HCT116 (cell line): Measurements from ENCODE around the gene KCNQ4. TPM values are rescaled to one million over a fixed set of nuclear protein-coding genes. Genes with fewer than 3 reads are reported as not detected.

Experiments used
- ATAC-seq: fragments of 200-7000 bp; cut with Tn5 transposase; 2 replicates; pipeline ENCODE4 v1.9.1; 2020; ENCODE audit warnings: mild to moderate bottlenecking, moderate library complexity
- BruUV-seq: library from RNA; stranded (reverse); fragments of 400-500 nt; replicated peaks from 2 replicates; lab custom pipeline; 2021; lab: Mats Ljungman, UMichigan
- CTCF ChIA-PET: fragments of 300-600 bp; sonication (Branson Sonifier 250); formaldehyde crosslinking; loops from one replicate; lab custom pipeline; 2021; ENCODE audit warnings: antibody characterized with exemption; lab: Charles Lee
- POLR2A ChIA-PET: fragments of 300-600, 350-600 bp; sonication (Branson Sonifier 250); formaldehyde crosslinking; loops from one replicate; lab custom pipeline; 2021; ENCODE audit warnings: antibody characterized with exemption; lab: Charles Lee
- RAD21 ChIA-PET, 2 experiments: fragments of 300-600 bp; sonication (Branson Sonifier 250); formaldehyde crosslinking; loops; one replicate each; lab custom pipeline; 2023; ENCODE audit warnings: low total read pairs in 2 of 2; ENCODE audit not compliant: uncharacterized antibody in 2 of 2, unreplicated experiment in 2 of 2, low non-redundant PET in 1 of 2; lab: Charles Lee
- DNase-seq: peaks from one replicate; pipeline ENCODE4 v3.0.0-alpha.2; 2010; ENCODE audit warnings: low read depth, low spot score
- H2AFZ ChIP-seq: fragments of 200-600 bp; shearing (Covaris generic), sonication (generic); 2 replicates; pipeline ENCODE4 v1.6.1; 2017; ENCODE audit warnings: low read depth, mixed run types, mixed read lengths, antibody characterized with exemption, low read length; ENCODE audit not compliant: poor library complexity, severe bottlenecking
- H3K27ac ChIP-seq: 2 replicates; pipeline ENCODE4 v1.5.1; 2012; ENCODE audit warnings: low read depth, low read length
- H3K27me3 ChIP-seq: fragments of 200-600 bp; sonication (generic); 2 replicates; pipeline ENCODE4 v1.6.1; 2016; ENCODE audit warnings: mixed run types, low read length, mixed read lengths; ENCODE audit not compliant: insufficient read depth
- H3K36me3 ChIP-seq, 2 experiments: fragments of 200-500 bp in 1 of 2; fragments of 200-600 bp in 1 of 2; sonication (Bioruptor generic) in 1 of 2; sonication (generic) in 1 of 2; 2 replicates each; pipeline versions ENCODE4 v1.5.1 to v1.6.1; 2014 to 2016; ENCODE audit warnings: low read length in 2 of 2, inconsistent platforms in 1 of 2, mixed read lengths in 1 of 2, mixed run types in 1 of 2; ENCODE audit not compliant: insufficient read depth in 2 of 2, control insufficient read depth in 1 of 2
- H3K4me1 ChIP-seq, 2 experiments: fragments of 200-600 bp in 1 of 2; sonication (generic) in 1 of 2; 2 replicates each; pipeline versions ENCODE4 v1.5.1 to v1.6.1; 2012 to 2017; ENCODE audit warnings: low read length in 2 of 2, inconsistent platforms in 1 of 2, mild to moderate bottlenecking in 1 of 2, mixed read lengths in 1 of 2, mixed run types in 1 of 2, moderate library complexity in 1 of 2; ENCODE audit not compliant: insufficient read depth in 2 of 2, control insufficient read depth in 1 of 2
- H3K4me2 ChIP-seq: fragments of 200-600 bp; sonication (generic); 2 replicates; pipeline ENCODE4 v1.6.1; 2017; ENCODE audit warnings: mixed run types, low read length, mixed read lengths
- H3K4me3 ChIP-seq, 2 experiments: fragments of 200-600 bp in 1 of 2; sonication (generic) in 1 of 2; replicated peaks in 1 of 2; 2 replicates each; pipeline ENCODE4 v1.5.1; 2011 to 2016; ENCODE audit warnings: low read length in 2 of 2, control low read depth in 1 of 2, low read depth in 1 of 2, mild to moderate bottlenecking in 1 of 2, mixed read lengths in 1 of 2, mixed run types in 1 of 2
- H3K79me2 ChIP-seq: fragments of 200-600 bp; sonication (generic); 2 replicates; pipeline ENCODE4 v1.6.1; 2017; ENCODE audit warnings: mild to moderate bottlenecking, mixed run types, low read length, moderate library complexity, mixed read lengths; ENCODE audit not compliant: insufficient read depth
- H3K9ac ChIP-seq: fragments of 200-600 bp; sonication (generic); 2 replicates; pipeline ENCODE4 v1.6.1; 2016; ENCODE audit warnings: low read length, mixed read lengths
- H3K9me2 ChIP-seq: fragments of 200-600 bp; sonication (generic), shearing (Covaris generic); 2 replicates; pipeline ENCODE4 v1.6.1; 2017; ENCODE audit warnings: mixed run types, mild to moderate bottlenecking, moderate library complexity; ENCODE audit not compliant: insufficient read depth
- H3K9me3 ChIP-seq, 2 experiments: fragments of 200-500 bp in 1 of 2; fragments of 200-600 bp in 1 of 2; sonication (Bioruptor generic) in 1 of 2; sonication (generic) in 1 of 2; 2 replicates each; pipeline ENCODE4 v1.6.1; 2014 to 2017; ENCODE audit warnings: low read length in 2 of 2, mixed read lengths in 2 of 2, inconsistent platforms in 1 of 2, low read depth in 1 of 2, mild to moderate bottlenecking in 1 of 2, mixed run types in 1 of 2, moderate library complexity in 1 of 2; ENCODE audit not compliant: control insufficient read depth in 1 of 2, insufficient read depth in 1 of 2
- H4K20me1 ChIP-seq: fragments of 200-600 bp; sonication (generic), shearing (Covaris generic); 2 replicates; pipeline ENCODE4 v1.6.1; 2017; ENCODE audit warnings: mixed run types, mild to moderate bottlenecking, moderate library complexity; ENCODE audit not compliant: insufficient read depth
- JUND ChIP-seq: IDR thresholded peaks from 2 replicates; pipeline ENCODE4 v1.6.1; 2012
- POLR2A ChIP-seq: IDR thresholded peaks from 2 replicates; pipeline ENCODE4 v1.7.0; 2011; ENCODE audit warnings: borderline replicate concordance; ENCODE audit not compliant: insufficient read depth, insufficient read length; ENCODE audit errors: extremely low read depth
- SIN3A ChIP-seq: IDR thresholded peaks from 2 replicates; pipeline ENCODE4 v1.6.1; 2012; ENCODE audit warnings: low read depth
- SP1 ChIP-seq: IDR thresholded peaks from 2 replicates; pipeline ENCODE4 v1.6.1; 2012; ENCODE audit warnings: low read depth
- intact Hi-C: fragments of 100-400 bp; cut with micrococcal nuclease; formaldehyde crosslinking; loops from 2 replicates; pipeline ENCODE4 v1.10.0; 2022
- total RNA-seq: library from RNA; stranded (reverse); gene quantifications from one replicate; pipeline ENCODE4 v1.2.1, GENCODE V29; 2021; ENCODE audit not compliant: unreplicated experiment
- TF ChIP-seq, protein P1 (sequence below): IDR thresholded peaks from 2 replicates; pipeline ENCODE4 v1.6.1; 2011; ENCODE audit warnings: mild to moderate bottlenecking, low read length, moderate library complexity; ENCODE audit not compliant: insufficient replicate concordance; ENCODE audit errors: extremely low read depth

KCNQ4 gene
- total RNA-seq, 1 experiment from 2014 or later = 4.1 TPM

DNA sequence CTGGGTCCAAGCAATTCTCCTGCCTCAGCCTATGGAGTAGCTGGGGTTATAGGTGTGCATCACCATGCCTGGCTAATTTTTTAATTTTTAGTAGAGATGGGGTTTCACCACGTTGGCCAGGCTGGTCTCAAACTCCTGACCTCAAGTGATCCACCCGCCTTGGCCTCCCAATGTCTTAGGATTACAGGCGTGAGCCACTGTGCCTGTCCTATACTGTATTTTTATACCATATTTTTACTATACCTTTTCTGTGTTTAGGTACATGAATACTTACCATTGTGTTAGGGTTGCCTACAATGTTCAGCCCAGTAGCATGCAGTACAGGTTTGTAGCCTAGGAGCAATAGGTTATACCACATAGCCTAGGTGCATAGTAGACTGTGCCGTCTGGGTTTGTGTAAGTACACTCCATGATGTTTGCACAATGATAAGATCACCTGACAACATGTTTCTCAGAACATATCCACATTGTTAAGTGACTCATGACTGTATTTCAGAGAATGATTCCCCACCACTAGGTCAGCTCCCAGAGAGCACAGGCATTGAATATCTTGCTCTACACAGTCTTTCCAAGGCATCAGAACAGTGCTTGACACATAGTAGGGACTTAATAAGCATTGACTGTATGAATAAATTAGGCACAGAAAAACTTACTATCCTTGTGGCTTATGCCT, 84.6 kb downstream of the KCNQ4 start:
- ChIA-PET RAD21 (no interaction called here), CTCF (interaction anchor here (1.2 to 2.2 kb wide), 4 partner anchors 8 to 83 kb away, joined by 5 to 8 read pairs (median 6); no protein-coding TSS in a partner anchor)
- H3K27me3 ChIP-seq = no peaks in the 10 kb centered on the region
- H3K9me2 ChIP-seq = no peaks in the 10 kb centered on the region
- no peaks in the 10 kb centered on the region for H4K20me1 ChIP-seq
- H3K9me3 ChIP-seq = peaks cover 0 to 4% of the 10 kb centered on the region in 2 experiments; a peak in 1 of 4 replicates
- TF ChIP-seq, protein P1, sequence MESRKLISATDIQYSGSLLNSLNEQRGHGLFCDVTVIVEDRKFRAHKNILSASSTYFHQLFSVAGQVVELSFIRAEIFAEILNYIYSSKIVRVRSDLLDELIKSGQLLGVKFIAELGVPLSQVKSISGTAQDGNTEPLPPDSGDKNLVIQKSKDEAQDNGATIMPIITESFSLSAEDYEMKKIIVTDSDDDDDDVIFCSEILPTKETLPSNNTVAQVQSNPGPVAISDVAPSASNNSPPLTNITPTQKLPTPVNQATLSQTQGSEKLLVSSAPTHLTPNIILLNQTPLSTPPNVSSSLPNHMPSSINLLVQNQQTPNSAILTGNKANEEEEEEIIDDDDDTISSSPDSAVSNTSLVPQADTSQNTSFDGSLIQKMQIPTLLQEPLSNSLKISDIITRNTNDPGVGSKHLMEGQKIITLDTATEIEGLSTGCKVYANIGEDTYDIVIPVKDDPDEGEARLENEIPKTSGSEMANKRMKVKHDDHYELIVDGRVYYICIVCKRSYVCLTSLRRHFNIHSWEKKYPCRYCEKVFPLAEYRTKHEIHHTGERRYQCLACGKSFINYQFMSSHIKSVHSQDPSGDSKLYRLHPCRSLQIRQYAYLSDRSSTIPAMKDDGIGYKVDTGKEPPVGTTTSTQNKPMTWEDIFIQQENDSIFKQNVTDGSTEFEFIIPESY = no peak
- TF ChIP-seq SIN3A = no peak
- TF ChIP-seq, all 23 proteins: peak for 0
- POLR2A ChIA-PET = interaction anchor here (0.6 to 2.0 kb wide), 2 partner anchors 10 to 104 kb away, joined by 4 to 5 read pairs; no protein-coding TSS in a partner anchor
- Histone ChIP-seq H2AFZ (no peak overlapping the region), H3K9ac (no peak overlapping the region), H3K36me3 (0 out of 4 replicates have a peak, but pooled peaks cover 0 to 5% of the 10 kb centered on the region in 2 experiments), H3K79me2 (no peaks in the 10 kb centered on the region), H3K4me1 (peaks cover 6 to 43% of the 10 kb centered on the region in 2 experiments; a peak in 3 of 4 replicates), H3K27ac (no peak overlapping the region), H3K4me3 (no peak overlapping the region), H3K4me2 (peak overlapping the region; percentile 1; the same call in 1 of the 2 replicates)
- no peak for DNase-seq
- BruUV-seq = no TSS peak
- intact Hi-C loops = no loop called here
- 0 out of 2 replicates have a peak, but pooled peaks have one; percentile 37 for ATAC-seq

DNA sequence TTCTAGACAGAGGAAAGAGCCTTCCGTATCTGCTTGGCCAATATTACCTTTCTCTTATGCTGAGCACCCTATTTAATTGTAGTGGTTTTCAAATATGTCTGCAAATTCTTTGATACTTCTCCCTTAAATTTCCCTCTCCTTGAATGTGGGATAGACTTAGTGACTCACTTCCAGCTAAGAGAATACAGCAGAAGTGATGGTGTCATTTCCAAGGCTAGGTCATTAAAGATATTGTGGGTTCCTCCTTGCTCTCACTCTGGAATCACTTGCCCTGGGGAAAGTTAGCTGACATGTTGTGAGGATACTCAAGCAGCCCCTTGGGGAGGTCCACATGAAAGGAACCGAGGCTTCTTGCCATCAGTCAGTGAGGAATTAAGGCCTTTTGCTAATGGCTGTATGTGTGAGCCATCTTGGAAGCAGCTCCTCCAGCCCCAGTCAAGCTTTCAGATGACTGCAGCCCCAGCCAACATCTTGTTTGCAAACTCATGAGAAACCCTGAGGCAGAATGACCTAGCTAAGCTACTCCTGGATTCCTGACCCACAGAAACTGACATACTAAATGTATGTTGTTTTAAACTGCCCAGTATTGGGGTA, 86.6 kb downstream of the KCNQ4 start:
- ChIA-PET RAD21 (no interaction called here), POLR2A (no interaction called here), CTCF (no interaction called here)
- H3K9ac ChIP-seq = no peak overlapping the region
- H3K9me2 ChIP-seq = no peaks in the 10 kb centered on the region
- no peak overlapping the region for H3K4me2 ChIP-seq
- no peak overlapping the region for H2AFZ ChIP-seq
- ATAC-seq = no peak
- H3K79me2 ChIP-seq = no peaks in the 10 kb centered on the region
- DNase-seq = no peak
- H3K4me3 ChIP-seq = no peak overlapping the region
- H3K27ac ChIP-seq = no peak overlapping the region
- H4K20me1 ChIP-seq = no peaks in the 10 kb centered on the region
- no peaks in the 10 kb centered on the region for H3K27me3 ChIP-seq
- no TSS peak for BruUV-seq
- intact Hi-C loops = no loop called here
- 0 out of 4 replicates have a peak, but pooled peaks cover 0 to 5% of the 10 kb centered on the region in 2 experiments for H3K36me3 ChIP-seq
- H3K9me3 ChIP-seq = peaks cover 0 to 4% of the 10 kb centered on the region in 2 experiments; a peak in 1 of 4 replicates
- H3K4me1 ChIP-seq = peaks cover 7 to 43% of the 10 kb centered on the region in 2 experiments
- no peak for TF ChIP-seq SP1
- TF ChIP-seq JUND = no peak
- no peak for TF ChIP-seq POLR2A
- TF ChIP-seq, protein P1 = no peak
- no peak for TF ChIP-seq SIN3A
